ENCODE results near the gene SECISBP2.

GRCh38 chr9:89328064-89328463 is 9.8 kb downstream of the SECISBP2 start:
- TF ChIP-seq CTCF (IDR thresholded peaks at IDR 0.05) (no peak), MAFK (IDR thresholded peaks at IDR 0.05; ENCODE audit: partially characterized antibody) (no peak), ZFP36 (IDR thresholded peaks at IDR 0.05; ENCODE audit: borderline replicate concordance, partially characterized antibody) (no peak)
